HUES48 (cell line): ENCODE data around the gene LAMTOR2.
A peak's percentile ranks its signal among the peaks of the same experiment; 100 is the strongest.

Source experiments
- H3K27ac ChIP-seq: one replicate; pipeline ENCODE4 v1.7.0; 2013; ENCODE audit warnings: low read depth, low read length, inconsistent platforms
- H3K27me3 ChIP-seq: 2 replicates; pipeline ENCODE4 v1.6.1; 2013; ENCODE audit warnings: mild to moderate bottlenecking, low read length; ENCODE audit not compliant: control insufficient read depth, insufficient read depth
- H3K36me3 ChIP-seq: 2 replicates; pipeline ENCODE4 v1.6.1; 2013; ENCODE audit warnings: low read length; ENCODE audit not compliant: control insufficient read depth, insufficient read depth
- H3K4me1 ChIP-seq: 2 replicates; pipeline ENCODE4 v1.6.1; 2013; ENCODE audit warnings: mild to moderate bottlenecking, low read length; ENCODE audit not compliant: control insufficient read depth, insufficient read depth
- H3K4me3 ChIP-seq: 2 replicates; pipeline ENCODE4 v1.5.1; 2013; ENCODE audit warnings: mild to moderate bottlenecking, low read depth, low read length
- H3K9ac ChIP-seq: 2 replicates; pipeline ENCODE4 v1.6.1; 2013; ENCODE audit warnings: mild to moderate bottlenecking, low read depth, low read length, moderate library complexity
- H3K9me3 ChIP-seq: 2 replicates; pipeline ENCODE4 v1.6.1; 2013; ENCODE audit warnings: low read length; ENCODE audit not compliant: control insufficient read depth, insufficient read depth

Gene LAMTOR2

DNA sequence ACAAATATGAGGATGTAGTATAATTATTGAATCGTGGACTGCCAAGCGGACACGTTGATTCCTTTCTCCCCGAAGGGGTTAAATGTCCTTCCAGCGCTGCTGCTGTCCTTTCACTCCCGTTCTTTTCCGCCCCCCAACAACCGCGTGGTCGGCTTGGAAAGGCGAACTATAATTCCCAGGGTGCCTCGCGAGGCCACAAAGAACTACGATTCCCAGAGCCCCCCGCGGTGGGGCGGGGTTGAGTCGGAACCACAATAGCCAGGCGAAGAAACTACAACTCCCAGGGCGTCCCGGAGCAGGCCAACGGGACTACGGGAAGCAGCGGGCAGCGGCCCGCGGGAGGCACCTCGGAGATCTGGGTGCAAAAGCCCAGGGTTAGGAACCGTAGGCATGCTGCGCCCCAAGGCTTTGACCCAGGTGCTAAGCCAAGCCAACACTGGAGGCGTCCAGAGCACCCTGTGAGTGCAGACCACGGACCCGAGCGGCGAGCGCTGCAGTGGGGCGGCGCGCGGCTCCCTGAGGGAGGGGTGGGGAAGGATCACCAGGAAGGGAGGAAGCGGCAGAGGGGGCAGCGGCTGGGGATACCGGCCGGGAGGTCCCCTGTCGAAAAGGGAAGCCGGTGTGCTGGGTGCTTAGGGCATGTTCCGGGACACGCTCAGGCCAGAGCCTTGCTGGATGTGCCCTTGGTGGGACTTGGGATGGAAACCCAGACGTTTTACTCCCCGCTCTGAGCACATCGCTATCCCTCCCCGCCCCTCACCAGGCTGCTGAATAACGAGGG, at the start of gene LAMTOR2:
LAMTOR2 (plus strand) TSS at position 283 of the 781 bp plus-strand sequence; CDS start at position 391, 108 bp downstream.
- Histone ChIP-seq H3K4me1 (peaks cover 8% of the 10 kb centered on the region; the same call in 1 of the 2 replicates), H3K9me3 (no peaks in the 10 kb centered on the region), H3K27me3 (no peaks in the 10 kb centered on the region), H3K9ac (peak within 1 kb of the TSS; percentile 88), H3K4me3 (peak within 1 kb of the TSS; percentile 96), H3K36me3 (peaks cover 35% of the 10 kb centered on the region), H3K27ac (peak within 1 kb of the TSS; percentile 99)

DNA sequence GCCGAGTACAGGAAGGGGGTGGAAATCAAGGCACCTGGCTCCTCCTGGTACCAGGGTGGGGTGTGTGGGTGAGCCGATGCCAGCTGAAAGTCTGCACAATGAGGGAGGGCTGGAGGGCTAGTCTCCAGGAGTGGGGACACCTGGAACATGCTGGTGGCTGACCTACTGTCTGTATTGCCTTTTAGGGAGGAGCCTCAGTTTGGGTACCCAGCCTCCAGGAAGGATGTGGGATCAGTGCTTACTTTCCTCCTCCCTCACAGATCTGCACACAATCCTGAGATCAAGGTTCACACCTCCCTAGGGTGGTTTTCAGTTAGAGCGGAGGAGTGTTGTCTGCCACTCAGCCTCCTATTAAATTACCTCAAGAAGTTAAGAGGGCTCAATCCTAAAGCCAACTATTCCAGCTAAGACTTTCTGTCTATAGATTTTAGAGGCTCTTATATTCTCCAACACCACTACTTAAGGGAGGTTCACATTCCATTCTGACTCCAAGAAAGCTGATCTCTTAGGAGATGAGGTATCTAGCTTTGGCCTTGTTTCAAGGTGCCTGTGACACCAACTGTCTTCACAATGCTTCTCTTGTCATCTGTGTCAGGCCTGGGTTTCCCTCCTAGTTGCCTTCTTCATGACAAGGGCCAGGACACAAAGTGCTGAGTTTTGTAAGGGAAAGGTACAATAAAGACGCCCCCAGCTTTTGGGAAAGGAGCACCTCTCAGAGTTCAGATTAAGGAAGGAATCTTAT, 49.6 kb upstream of the LAMTOR2 start:
- no peaks in the 10 kb centered on the region for H3K9me3 ChIP-seq
- no peaks in the 10 kb centered on the region for H3K27me3 ChIP-seq
- no peak overlapping the region for H3K4me3 ChIP-seq
- H3K27ac ChIP-seq, result no peak overlapping the region
- H3K4me1 ChIP-seq, result no peaks in the 10 kb centered on the region
- no peak overlapping the region for H3K9ac ChIP-seq
- H3K36me3 ChIP-seq, result peaks cover 18% of the 10 kb centered on the region

DNA sequence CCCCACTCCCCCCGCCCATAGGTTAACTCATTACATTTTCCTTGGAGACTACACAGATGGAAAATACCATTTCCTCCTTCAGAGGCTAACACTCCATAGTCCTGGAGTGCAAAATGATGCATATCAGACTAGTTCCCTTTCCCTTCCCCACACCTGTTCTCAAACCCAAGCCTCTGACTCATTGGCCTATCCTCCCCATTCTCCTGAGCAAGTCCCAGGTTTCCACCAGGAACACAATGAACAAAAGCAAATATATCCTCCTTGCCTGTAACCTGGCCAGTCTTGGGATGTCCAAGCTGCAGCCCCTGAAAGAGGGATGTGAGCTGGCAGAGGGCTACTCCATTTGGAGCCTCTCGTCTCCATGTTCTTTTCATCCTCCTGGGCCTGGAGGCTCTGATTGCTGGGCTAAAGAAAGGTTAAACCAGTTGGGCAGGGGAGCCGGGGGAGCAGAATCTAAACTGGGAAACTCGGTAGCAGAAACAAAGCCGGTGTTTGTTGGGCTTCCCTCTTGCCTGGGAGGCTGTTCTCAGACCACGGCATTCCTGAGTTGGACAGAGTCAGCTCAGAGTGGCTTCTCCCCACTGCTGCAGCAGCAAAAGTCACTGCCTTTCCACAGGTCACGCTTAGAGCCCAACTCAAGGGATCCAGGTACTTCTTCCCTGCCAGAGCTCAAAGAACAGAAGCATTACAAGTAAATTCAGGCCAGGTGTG, 47.8 kb upstream of the LAMTOR2 start:
- no peak overlapping the region for H3K4me3 ChIP-seq

DNA sequence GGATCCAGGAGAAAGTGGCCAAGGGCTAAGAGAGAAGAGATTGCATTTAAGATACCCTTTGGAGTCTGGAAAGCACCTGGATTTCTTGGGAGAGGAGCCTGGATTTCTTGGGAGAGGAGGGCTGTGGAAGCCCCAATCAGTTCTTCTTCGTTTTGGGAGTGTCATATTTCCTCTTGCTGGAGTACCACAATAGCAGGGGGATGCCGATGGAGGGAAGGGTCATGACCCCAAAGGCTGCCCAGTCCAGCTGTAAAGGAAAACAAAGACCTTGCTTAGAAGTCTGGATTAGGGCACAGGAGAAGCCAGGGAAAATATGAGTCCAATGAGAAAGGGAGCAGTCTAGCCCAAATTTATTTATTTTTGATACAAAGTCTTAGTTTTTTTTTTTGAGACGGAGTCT, 45.2 kb upstream of the LAMTOR2 start:
- no peaks in the 10 kb centered on the region for H3K27me3 ChIP-seq
- no peak overlapping the region for H3K4me3 ChIP-seq
- peaks cover 61% of the 10 kb centered on the region for H3K36me3 ChIP-seq
- no peaks in the 10 kb centered on the region for H3K9me3 ChIP-seq
- no peak overlapping the region for H3K27ac ChIP-seq
- H3K4me1 ChIP-seq, result no peaks in the 10 kb centered on the region
- H3K9ac ChIP-seq, result no peak overlapping the region

More for the DNA sequence above, 47.8 kb upstream of the LAMTOR2 start:
- Histone ChIP-seq H3K27me3 (no peaks in the 10 kb centered on the region), H3K27ac (peak overlapping the region; percentile 6), H3K4me1 (no peaks in the 10 kb centered on the region), H3K36me3 (peaks cover 36% of the 10 kb centered on the region), H3K9ac (no peak overlapping the region), H3K9me3 (no peaks in the 10 kb centered on the region)

DNA sequence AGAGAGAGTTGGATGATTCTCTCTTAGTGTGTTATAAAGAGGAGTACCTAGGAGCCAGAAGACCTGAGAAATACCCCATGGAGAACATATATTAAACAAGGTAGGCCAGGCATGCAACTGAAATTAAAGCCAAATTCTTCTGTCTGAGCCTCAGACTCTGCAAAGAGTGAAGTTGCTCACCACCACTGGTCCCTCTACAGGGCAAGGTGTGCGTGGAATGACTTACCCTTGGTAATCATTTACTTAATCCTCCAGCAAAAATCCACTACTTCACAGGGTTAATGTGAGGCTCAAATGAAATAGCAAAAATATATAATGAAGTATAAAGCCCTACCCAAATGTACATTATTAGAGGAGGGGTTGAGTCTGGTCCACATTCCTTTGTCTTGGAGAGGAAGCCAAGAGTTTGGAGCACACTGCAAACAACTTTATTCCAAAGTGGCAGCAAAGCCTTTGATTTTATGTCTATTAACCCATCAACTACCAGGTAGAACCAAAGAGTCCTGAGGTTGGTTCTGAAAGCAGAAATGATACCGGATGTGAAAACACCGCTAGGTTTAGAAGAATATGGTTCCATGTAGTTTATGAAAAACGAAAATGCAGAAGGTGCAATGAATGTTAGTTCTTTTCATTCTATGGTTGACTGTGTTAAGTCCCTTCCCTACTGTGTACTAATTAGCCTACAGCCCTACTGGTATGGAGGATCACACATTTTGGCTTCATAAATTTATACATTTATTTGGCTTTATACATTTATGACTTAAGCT, 42.3 kb upstream of the LAMTOR2 start:
- no peak overlapping the region for H3K4me3 ChIP-seq
- no peaks in the 10 kb centered on the region for H3K4me1 ChIP-seq
- H3K9ac ChIP-seq, result no peak overlapping the region
- peaks cover 79% of the 10 kb centered on the region for H3K36me3 ChIP-seq
- H3K27ac ChIP-seq, result no peak overlapping the region
- H3K27me3 ChIP-seq, result no peaks in the 10 kb centered on the region
- H3K9me3 ChIP-seq, result no peaks in the 10 kb centered on the region

DNA sequence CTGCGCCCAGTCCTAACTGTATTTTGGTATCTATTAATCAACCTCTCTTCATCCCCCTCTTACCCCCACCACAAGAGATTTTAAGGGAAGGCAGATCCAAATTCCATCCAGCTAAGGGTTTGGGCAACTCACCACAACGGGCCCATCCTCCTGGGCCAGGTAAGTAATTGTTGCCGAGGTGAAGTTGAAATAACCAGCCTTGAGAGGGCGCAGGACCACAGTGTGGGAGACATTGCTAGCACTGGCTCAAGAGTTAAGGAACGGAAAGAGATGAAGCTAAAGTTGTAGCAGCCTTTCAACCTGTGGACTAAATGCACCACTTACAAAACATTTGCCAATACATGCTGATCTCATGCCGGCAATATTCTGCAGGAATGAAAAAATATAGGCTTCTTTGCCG, 39.8 kb upstream of the LAMTOR2 start:
- Histone ChIP-seq H3K9ac (no peak overlapping the region), H3K4me1 (0 out of 2 replicates have a peak, but pooled peaks cover 3% of the 10 kb centered on the region), H3K9me3 (no peaks in the 10 kb centered on the region), H3K4me3 (no peak overlapping the region), H3K36me3 (peaks cover 79% of the 10 kb centered on the region), H3K27ac (no peak overlapping the region), H3K27me3 (no peaks in the 10 kb centered on the region)

DNA sequence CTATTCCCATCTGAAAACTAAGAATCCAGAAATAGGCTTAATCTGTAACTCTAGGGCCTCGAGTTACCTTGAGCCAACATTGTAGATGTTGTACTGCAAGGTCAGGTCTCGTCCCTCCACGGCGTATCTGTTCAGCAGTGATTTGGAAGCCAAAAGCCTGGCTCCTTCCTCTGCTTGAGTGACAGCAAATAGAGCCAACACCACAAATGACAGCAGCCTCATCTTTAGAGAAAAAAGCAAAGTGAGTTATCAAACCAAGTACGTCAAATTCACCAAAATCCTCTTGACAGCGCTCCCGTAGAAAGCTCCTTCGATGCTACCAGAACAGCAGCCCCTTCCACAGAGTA, 34.7 kb upstream of the LAMTOR2 start:
- peaks cover 29% of the 10 kb centered on the region for H3K36me3 ChIP-seq
- peaks cover 4% of the 10 kb centered on the region; the same call in 1 of the 2 replicates for H3K27me3 ChIP-seq
- H3K4me3 ChIP-seq, result peak overlapping the region; percentile 96
- no peak overlapping the region for H3K27ac ChIP-seq
- H3K9me3 ChIP-seq, result no peaks in the 10 kb centered on the region
- peaks cover 8% of the 10 kb centered on the region; the same call in 1 of the 2 replicates for H3K4me1 ChIP-seq
- H3K9ac ChIP-seq, result peak overlapping the region; percentile 60

DNA sequence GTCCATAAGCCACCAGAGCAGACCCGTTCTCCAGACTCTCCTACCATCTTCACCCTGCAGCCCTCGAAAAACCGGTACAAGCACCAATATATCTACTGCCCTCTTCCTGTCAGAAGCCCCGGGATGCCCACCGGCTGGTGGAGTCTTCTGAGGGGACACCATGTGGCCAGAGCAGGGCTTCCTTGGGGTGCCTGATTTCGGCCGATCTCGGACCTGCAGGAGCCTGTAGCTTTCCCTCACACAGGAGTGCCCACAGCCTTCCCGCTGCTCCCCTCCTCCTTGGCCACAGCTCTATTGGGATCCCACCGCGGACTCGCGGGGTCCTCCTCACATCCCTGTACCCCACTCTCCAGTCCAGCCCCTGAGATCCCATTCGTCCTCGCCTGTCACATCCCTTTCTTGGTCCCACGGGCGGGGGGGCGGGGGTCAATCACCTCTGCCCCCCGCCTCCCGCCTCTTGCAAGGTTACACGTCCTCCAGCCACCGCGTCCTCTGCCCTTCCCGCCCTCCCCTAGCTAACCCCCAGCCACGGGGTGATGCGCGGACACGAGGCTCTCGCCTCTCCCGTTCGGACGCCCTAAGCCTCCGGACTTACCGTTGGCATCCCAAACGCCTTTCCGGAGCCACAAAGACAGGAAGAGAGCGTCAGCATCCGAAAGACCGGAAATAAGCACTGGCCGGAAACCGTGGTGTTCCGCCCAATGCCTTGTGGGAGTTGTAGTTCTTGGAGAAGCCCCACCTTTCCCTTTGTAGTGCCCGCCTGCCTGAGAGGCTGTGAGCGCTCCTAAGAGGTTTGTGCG, 34.1 kb upstream of the LAMTOR2 start, which contains the start of gene SSR2:
SSR2 (minus strand) TSS at position 659 of the 800 bp plus-strand sequence. CDS start 784 bp downstream, outside the sequence.
- no peaks in the 10 kb centered on the region for H3K9me3 ChIP-seq
- peaks cover 28% of the 10 kb centered on the region for H3K36me3 ChIP-seq
- no peak within 1 kb of the TSS for H3K27ac ChIP-seq
- peaks cover 4% of the 10 kb centered on the region; the same call in 1 of the 2 replicates for H3K27me3 ChIP-seq
- H3K4me3 ChIP-seq, result peak within 1 kb of the TSS; percentile 96
- H3K9ac ChIP-seq, result peak within 1 kb of the TSS; percentile 60
- H3K4me1 ChIP-seq, result peaks cover 8% of the 10 kb centered on the region; the same call in 1 of the 2 replicates

DNA sequence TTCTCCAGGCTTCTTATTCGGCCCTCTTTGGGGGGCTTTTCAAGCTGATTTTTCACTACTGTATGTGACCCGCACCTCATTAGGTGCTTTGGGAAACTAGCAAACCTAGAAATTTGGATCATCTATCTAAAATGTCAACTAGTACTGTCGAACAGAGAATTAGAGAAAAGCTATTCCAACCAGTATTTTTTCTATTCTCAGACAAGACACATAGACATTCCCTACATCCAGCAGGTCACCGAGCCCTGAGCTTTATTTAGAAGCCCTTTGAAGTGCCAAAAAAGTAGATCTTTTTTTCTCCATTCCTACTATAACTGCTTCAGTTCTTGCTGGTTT, 33.5 kb upstream of the LAMTOR2 start:
- Histone ChIP-seq H3K9ac (no peak overlapping the region), H3K4me1 (peaks cover 9% of the 10 kb centered on the region; the same call in 1 of the 2 replicates), H3K9me3 (no peaks in the 10 kb centered on the region), H3K4me3 (peak overlapping the region; percentile 96), H3K27ac (no peak overlapping the region), H3K27me3 (peaks cover 4% of the 10 kb centered on the region; the same call in 1 of the 2 replicates), H3K36me3 (peaks cover 25% of the 10 kb centered on the region)
